OCI-LY7 (cell line): ENCODE measurements around the gene EIF4E3. TPM values are rescaled to one million over a fixed set of nuclear protein-coding genes. Genes with fewer than 3 reads are reported as not detected.

Experiments
- Bru-seq: library from RNA; stranded (reverse); fragments of 400-500 nt; gene quantifications from one replicate; lab custom pipeline; 2021; lab: Mats Ljungman, UMichigan
- BruChase-seq, 2 experiments: library from RNA; stranded (reverse); fragments of 400-500 nt; gene quantifications; one replicate each; lab custom pipeline; 2021; lab: Mats Ljungman, UMichigan
- BruUV-seq: library from RNA; stranded (reverse); fragments of 400-500 nt; replicated peaks from 2 replicates; lab custom pipeline; 2021; lab: Mats Ljungman, UMichigan
- CTCF ChIA-PET: fragments of 300-600 bp; sonication (Branson Sonifier 250); formaldehyde crosslinking; loops from one replicate; lab custom pipeline; 2022; ENCODE audit warnings: antibody characterized with exemption; ENCODE audit not compliant: unreplicated experiment; lab: Charles Lee
- POLR2A ChIA-PET: fragments of 300-600 bp; sonication (Branson Sonifier 250); formaldehyde crosslinking; loops from one replicate; lab custom pipeline; 2022; ENCODE audit warnings: antibody characterized with exemption; lab: Charles Lee
- DNase-seq: peaks from one replicate; pipeline ENCODE4 v3.0.0-alpha.2; 2015; ENCODE audit warnings: low spot score
- H2AFZ ChIP-seq: fragments of 200-600 bp; sonication (generic), shearing (Covaris generic); 2 replicates; pipeline ENCODE4 v1.6.1; 2014; ENCODE audit warnings: mild to moderate bottlenecking, antibody characterized with exemption, low read length, moderate library complexity
- H3K27ac ChIP-seq: fragments of 200-600 bp; sonication (generic); 2 replicates; pipeline ENCODE4 v1.5.1; 2014; ENCODE audit warnings: mixed run types, low read depth, mild to moderate bottlenecking, moderate library complexity, low read length, inconsistent platforms; ENCODE audit not compliant: poor library complexity, severe bottlenecking
- H3K36me3 ChIP-seq: fragments of 200-600 bp; sonication (generic); 2 replicates; pipeline ENCODE4 v1.6.1; 2014; ENCODE audit warnings: mild to moderate bottlenecking, antibody characterized with exemption, low read length, moderate library complexity, mixed read lengths; ENCODE audit not compliant: insufficient read depth
- H3K4me1 ChIP-seq: fragments of 200-600 bp; sonication (generic); 2 replicates; pipeline ENCODE4 v1.5.1; 2014; ENCODE audit warnings: mild to moderate bottlenecking, low read length; ENCODE audit not compliant: insufficient read depth, poor library complexity, severe bottlenecking
- H3K4me2 ChIP-seq: fragments of 200-600 bp; sonication (generic); 2 replicates; pipeline ENCODE4 v1.6.1; 2014; ENCODE audit warnings: mild to moderate bottlenecking, low read length
- H3K4me3 ChIP-seq: fragments of 200-600 bp; sonication (generic); 2 replicates; pipeline ENCODE4 v1.5.1; 2014; ENCODE audit warnings: mild to moderate bottlenecking, low read depth, low read length; ENCODE audit not compliant: poor library complexity, severe bottlenecking
- H3K79me2 ChIP-seq: fragments of 200-600 bp; sonication (generic); 2 replicates; pipeline ENCODE4 v1.6.1; 2016; ENCODE audit warnings: low read depth, mild to moderate bottlenecking, low read length, moderate library complexity, mixed read lengths; ENCODE audit not compliant: insufficient read depth
- H3K9me2 ChIP-seq: fragments of 200-600 bp; sonication (generic); 2 replicates; pipeline ENCODE4 v1.6.1; 2016; ENCODE audit warnings: mild to moderate bottlenecking, low read length, mixed read lengths; ENCODE audit not compliant: insufficient read depth
- H3K9me3 ChIP-seq: fragments of 200-600 bp; sonication (generic); 2 replicates; pipeline ENCODE4 v1.6.1; 2014; ENCODE audit warnings: mild to moderate bottlenecking, mixed run types, low read length, mixed read lengths
- H4K20me1 ChIP-seq: fragments of 200-600 bp; sonication (generic); 2 replicates; pipeline ENCODE4 v1.6.1; 2014; ENCODE audit warnings: mild to moderate bottlenecking, antibody characterized with exemption, low read length, moderate library complexity, mixed read lengths; ENCODE audit not compliant: insufficient read depth
- EZH2phosphoT487 ChIP-seq: fragments of 200-600 bp; sonication (generic); IDR thresholded peaks from 2 replicates; pipeline ENCODE4 v1.6.1; 2018; ENCODE audit warnings: low read depth, borderline replicate concordance, mild to moderate bottlenecking, mixed run types, antibody characterized with exemption, low read length, moderate library complexity, mixed read lengths
- intact Hi-C: fragments of 100-400 bp; cut with micrococcal nuclease; formaldehyde crosslinking; loops from one replicate; pipeline ENCODE4 v1.10.0; 2022; ENCODE audit not compliant: unreplicated experiment
- long read RNA-seq: library from polyadenylated mRNA; stranded (forward); transcript quantifications from one replicate; pipeline ENCODE4 v2.0.0, GENCODE V29; 2022
- total RNA-seq, 2 experiments: library from RNA; depleted of rRNA in 1 of 2; stranded (reverse); fragments of >200 nt in 1 of 2; shearing (Covaris generic) in 1 of 2; gene quantifications; 2 replicates each; pipeline ENCODE4 v1.2.3, GENCODE V29; 2014 to 2022
- TF ChIP-seq, protein P1 (sequence below): fragments of 200-600 bp; sonication (generic); conservative IDR thresholded peaks from 2 replicates; pipeline ENCODE4 v1.5.1; 2014; ENCODE audit warnings: mild to moderate bottlenecking, antibody characterized with exemption, low read length, moderate library complexity, mixed read lengths

The EIF4E3 gene
- total RNA-seq (2014; rRNA removed; shearing (Covaris generic)), result not detected in 2 replicates
- not detected in 2 replicates for total RNA-seq (2022)
- not detected for Bru-seq, nascent RNA
- BruChase-seq, experiment 1, labeled RNA remaining after a 6-hour chase, result not detected
- not detected for BruChase-seq, experiment 2, labeled RNA remaining after a 2-hour chase
- long read RNA-seq, result 0 reads

DNA sequence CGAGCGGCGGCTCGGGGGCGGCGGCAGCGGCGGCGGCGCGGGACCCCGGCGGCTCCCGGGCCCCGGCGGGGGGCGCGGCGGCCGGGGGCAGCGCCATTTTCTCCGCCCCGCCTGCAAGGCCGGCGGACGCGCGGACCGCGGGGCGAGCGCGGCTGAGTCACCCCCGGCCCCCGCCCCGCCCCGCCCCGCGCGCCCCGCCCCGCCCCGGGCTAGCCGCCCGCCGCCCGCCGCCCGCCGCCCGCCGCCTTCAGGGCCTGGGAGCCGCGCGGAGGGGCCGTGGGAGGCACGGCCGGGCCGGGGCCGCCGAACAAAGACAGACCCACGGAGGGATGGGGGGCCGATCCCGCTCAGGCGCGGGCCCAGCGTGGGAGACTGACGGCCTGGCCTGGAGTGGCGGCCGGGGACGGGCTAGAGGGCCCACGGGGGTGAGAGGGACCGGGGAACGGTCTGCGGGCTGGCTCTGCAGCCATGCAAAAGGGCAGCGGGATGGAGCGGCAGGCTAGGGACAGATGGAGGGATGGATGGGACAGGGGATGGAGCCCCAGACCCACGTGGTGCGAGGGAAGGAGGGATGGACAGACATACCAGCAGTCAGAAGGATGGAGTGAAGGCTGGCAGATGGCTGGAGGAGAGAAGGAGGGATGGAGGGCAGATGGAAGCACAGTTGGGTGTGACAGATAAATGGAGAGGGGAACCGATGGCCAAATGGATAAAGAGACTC is at the start of gene EIF4E3:
EIF4E3 (minus strand) TSS at position 132 of the 721 bp plus-strand sequence; CDS start at position 97, 35 bp downstream.
- H3K79me2 ChIP-seq, result no peaks in the 10 kb centered on the region
- no peak within 1 kb of the TSS for H3K4me3 ChIP-seq
- ChIA-PET CTCF (no interaction called here), POLR2A (no interaction called here)
- intact Hi-C loops, result no loop called here
- no peaks in the 10 kb centered on the region for H4K20me1 ChIP-seq
- H3K27ac ChIP-seq, result no peak within 1 kb of the TSS
- no TSS peak for BruUV-seq
- TF ChIP-seq EZH2phosphoT487, result no peak
- TF ChIP-seq, protein P1, sequence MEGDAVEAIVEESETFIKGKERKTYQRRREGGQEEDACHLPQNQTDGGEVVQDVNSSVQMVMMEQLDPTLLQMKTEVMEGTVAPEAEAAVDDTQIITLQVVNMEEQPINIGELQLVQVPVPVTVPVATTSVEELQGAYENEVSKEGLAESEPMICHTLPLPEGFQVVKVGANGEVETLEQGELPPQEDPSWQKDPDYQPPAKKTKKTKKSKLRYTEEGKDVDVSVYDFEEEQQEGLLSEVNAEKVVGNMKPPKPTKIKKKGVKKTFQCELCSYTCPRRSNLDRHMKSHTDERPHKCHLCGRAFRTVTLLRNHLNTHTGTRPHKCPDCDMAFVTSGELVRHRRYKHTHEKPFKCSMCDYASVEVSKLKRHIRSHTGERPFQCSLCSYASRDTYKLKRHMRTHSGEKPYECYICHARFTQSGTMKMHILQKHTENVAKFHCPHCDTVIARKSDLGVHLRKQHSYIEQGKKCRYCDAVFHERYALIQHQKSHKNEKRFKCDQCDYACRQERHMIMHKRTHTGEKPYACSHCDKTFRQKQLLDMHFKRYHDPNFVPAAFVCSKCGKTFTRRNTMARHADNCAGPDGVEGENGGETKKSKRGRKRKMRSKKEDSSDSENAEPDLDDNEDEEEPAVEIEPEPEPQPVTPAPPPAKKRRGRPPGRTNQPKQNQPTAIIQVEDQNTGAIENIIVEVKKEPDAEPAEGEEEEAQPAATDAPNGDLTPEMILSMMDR, result no peak
- no peaks in the 10 kb centered on the region for H3K36me3 ChIP-seq
- no peak for DNase-seq
- H3K4me1 ChIP-seq, result no peaks in the 10 kb centered on the region
- no peak within 1 kb of the TSS for H2AFZ ChIP-seq
- H3K9me2 ChIP-seq, result no peaks in the 10 kb centered on the region
- no peak within 1 kb of the TSS for H3K4me2 ChIP-seq
- no peaks in the 10 kb centered on the region for H3K9me3 ChIP-seq

DNA sequence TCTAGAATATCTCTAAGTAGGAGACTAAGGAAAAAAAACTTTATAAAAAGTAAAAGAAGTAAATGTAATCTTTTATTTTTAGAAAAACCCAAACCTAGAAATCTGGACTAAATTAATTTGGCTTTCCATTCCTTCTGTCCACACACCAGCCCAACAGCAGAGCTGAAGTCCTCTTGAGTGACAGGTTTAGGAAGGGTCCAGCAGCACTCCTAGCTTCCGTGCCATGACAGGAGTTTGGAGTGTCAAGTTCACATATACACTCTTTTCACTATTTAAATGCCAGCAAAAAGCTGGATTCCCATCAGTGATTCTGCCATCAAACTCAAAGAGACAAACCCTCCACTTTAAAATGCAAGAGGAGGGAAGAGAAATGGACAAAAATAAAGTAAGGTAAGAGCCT is 46.7 kb upstream of the EIF4E3 start:
- intact Hi-C loops, result no loop called here
- no peaks in the 10 kb centered on the region for H3K4me1 ChIP-seq
- no TSS peak for BruUV-seq
- no peaks in the 10 kb centered on the region for H3K36me3 ChIP-seq
- no peak for DNase-seq
- CTCF ChIA-PET, result no interaction called here
- H3K4me2 ChIP-seq, result no peak overlapping the region
- H3K27ac ChIP-seq, result no peak overlapping the region
- no peaks in the 10 kb centered on the region for H3K9me2 ChIP-seq
- H3K79me2 ChIP-seq, result no peaks in the 10 kb centered on the region
- H3K4me3 ChIP-seq, result no peak overlapping the region
- H2AFZ ChIP-seq, result no peak overlapping the region
- TF ChIP-seq, protein P1, result no peak
- TF ChIP-seq EZH2phosphoT487, result no peak
- POLR2A ChIA-PET, result no interaction called here
- no peaks in the 10 kb centered on the region for H4K20me1 ChIP-seq
- H3K9me3 ChIP-seq, result no peaks in the 10 kb centered on the region

DNA sequence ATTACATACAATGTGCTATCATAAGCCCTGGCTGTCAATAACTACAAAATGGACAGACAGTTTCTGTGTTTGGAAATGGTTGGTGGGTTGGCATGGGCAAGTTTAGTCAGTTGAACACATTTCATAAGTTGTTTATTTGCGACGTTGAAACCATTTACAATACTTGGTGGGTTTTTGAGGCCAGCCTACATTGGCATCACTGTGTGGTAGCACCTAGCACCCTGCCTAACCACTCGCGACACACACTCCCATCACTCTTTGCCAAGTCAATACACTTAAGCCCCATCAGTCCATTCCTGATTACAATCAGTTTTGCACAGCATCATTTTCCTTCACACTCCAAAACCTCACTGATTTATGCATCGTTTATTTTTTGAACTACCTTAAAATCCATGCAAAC is 45.9 kb upstream of the EIF4E3 start:
- TF ChIP-seq, protein P1, result no peak
- TF ChIP-seq EZH2phosphoT487, result no peak
- ChIA-PET POLR2A (interaction anchor here (0.6 kb wide), 1 partner anchor 119 kb away, joined by 4 read pairs; no protein-coding TSS in a partner anchor), CTCF (no interaction called here)
- DNase-seq, result no peak
- no peaks in the 10 kb centered on the region for H4K20me1 ChIP-seq
- H3K79me2 ChIP-seq, result no peaks in the 10 kb centered on the region
- no peaks in the 10 kb centered on the region for H3K9me3 ChIP-seq
- no peak overlapping the region for H3K4me2 ChIP-seq
- no peak overlapping the region for H3K27ac ChIP-seq
- no peak overlapping the region for H3K4me3 ChIP-seq
- H3K4me1 ChIP-seq, result no peaks in the 10 kb centered on the region
- intact Hi-C loops, result no loop called here
- BruUV-seq, result no TSS peak
- no peak overlapping the region for H2AFZ ChIP-seq
- H3K36me3 ChIP-seq, result no peaks in the 10 kb centered on the region
- no peaks in the 10 kb centered on the region for H3K9me2 ChIP-seq
